ENCODE measurements around the gene B3GNT9.

DNA sequence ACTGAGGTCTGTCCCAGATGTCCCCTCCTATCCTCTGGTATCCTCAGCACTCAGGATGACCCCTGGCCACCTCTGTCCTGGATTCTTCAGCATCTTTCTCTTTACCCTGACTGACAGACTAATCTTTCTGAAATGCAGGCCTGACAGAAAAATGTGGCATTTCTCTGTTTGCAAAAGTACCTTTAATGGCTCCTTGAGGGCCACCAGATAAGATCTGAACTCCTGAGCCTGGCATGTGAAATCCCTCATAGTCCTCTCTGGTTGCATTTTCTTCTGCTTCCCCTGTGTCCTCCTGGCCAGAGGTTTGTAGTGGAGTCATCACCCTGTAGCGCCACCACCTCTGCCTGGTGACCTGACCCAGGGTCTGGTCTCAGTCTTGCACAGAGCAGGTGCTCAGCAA, 46.1 kb upstream of the B3GNT9 start:
- TF ChIP-seq, protein P1, sequence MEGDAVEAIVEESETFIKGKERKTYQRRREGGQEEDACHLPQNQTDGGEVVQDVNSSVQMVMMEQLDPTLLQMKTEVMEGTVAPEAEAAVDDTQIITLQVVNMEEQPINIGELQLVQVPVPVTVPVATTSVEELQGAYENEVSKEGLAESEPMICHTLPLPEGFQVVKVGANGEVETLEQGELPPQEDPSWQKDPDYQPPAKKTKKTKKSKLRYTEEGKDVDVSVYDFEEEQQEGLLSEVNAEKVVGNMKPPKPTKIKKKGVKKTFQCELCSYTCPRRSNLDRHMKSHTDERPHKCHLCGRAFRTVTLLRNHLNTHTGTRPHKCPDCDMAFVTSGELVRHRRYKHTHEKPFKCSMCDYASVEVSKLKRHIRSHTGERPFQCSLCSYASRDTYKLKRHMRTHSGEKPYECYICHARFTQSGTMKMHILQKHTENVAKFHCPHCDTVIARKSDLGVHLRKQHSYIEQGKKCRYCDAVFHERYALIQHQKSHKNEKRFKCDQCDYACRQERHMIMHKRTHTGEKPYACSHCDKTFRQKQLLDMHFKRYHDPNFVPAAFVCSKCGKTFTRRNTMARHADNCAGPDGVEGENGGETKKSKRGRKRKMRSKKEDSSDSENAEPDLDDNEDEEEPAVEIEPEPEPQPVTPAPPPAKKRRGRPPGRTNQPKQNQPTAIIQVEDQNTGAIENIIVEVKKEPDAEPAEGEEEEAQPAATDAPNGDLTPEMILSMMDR (IDR thresholded peaks at IDR 0.05): no peak
- no peak for TF ChIP-seq MXI1 (IDR thresholded peaks at IDR 0.05; ENCODE audit: low read depth, low read length)

All from SK-N-SH (cell line).